Spleen (tissue), 7 donors: ENCODE measurements around the gene BCL11B.
"Not testable (repeated sequence)": the region's sequence is repeated elsewhere in the genome, so short reads cannot be mapped to it uniquely, and the experiment has no call there.

Experiments used
- CTCF ChIP-seq, 11 experiments: fragments of 200-600 bp in 7 of 11; fragments of 450-650 bp in 4 of 11; sonication (generic) in 4 of 11; IDR thresholded peaks in 8 of 11; conservative IDR thresholded peaks in 3 of 11; 1 replicate in 7 of 11; 2 replicates in 4 of 11; pipeline versions ENCODE4 v1.4.0 to v1.8.0; 2016 to 2021; ENCODE audit warnings: antibody characterized with exemption in 11 of 11, inconsistent platforms in 4 of 11, mild to moderate bottlenecking in 1 of 11
- POLR2A ChIP-seq, 3 donors: fragments of 450-650 bp; IDR thresholded peaks; one replicate each; pipeline ENCODE4 v1.5.1; 2017; ENCODE audit warnings: antibody characterized with exemption in 3 of 3, mild to moderate bottlenecking in 1 of 3
- donor health status: DM: no; HTN: no; CAD: no; lungs with moderate emphysema.
- donor health status: DM: no; HTN: no; CAD: no.
- donor health status: DM: no; HTN: no; CAD: no.

GRCh38 chr14:99186336-99186735, 85.7 kb downstream of the BCL11B start:
- not testable (repeated sequence) for TF ChIP-seq CTCF (IDR thresholded peaks at IDR 0.05 in 8 of 11, conservative IDR thresholded peaks at IDR 0.05 in 3 of 11); POLR2A (IDR thresholded peaks at IDR 0.05)
